Spinal cord (tissue), 10 donors: ENCODE data around the gene CBARP. TPM values are rescaled to one million over a fixed set of nuclear protein-coding genes. Genes with fewer than 3 reads are reported as not detected.

Experiments used
- DNase-seq, 6 donors: peaks; one replicate each; pipeline versions ENCODE4 v3.0.0 to v3.0.0-alpha.2; 2013 to 2015; ENCODE audit warnings: low spot score in 6 of 6, low read depth in 4 of 6
- H3K27ac ChIP-seq: one replicate; pipeline ENCODE4 v1.5.1; 2013; ENCODE audit warnings: low read depth, low read length, control low read depth
- H3K27me3 ChIP-seq: one replicate; pipeline ENCODE4 v1.6.1; 2013; ENCODE audit warnings: low read length; ENCODE audit not compliant: control insufficient read depth, insufficient read depth
- H3K36me3 ChIP-seq: one replicate; pipeline ENCODE4 v1.6.1; 2013; ENCODE audit warnings: low read length; ENCODE audit not compliant: control insufficient read depth, insufficient read depth
- H3K4me1 ChIP-seq: one replicate; pipeline ENCODE4 v1.6.1; 2013; ENCODE audit warnings: low read length; ENCODE audit not compliant: control insufficient read depth, insufficient read depth
- H3K4me3 ChIP-seq: one replicate; pipeline ENCODE4 v1.5.1; 2013; ENCODE audit warnings: low read depth, low read length, control low read depth
- H3K9me3 ChIP-seq: one replicate; pipeline ENCODE4 v1.6.1; 2013; ENCODE audit warnings: low read length; ENCODE audit not compliant: control insufficient read depth, insufficient read depth
- WGBS: methylation state at CpG from one replicate; pipeline ENCODE4 v1.1.5; 2013; ENCODE audit warnings: missing lambda C conversion rate; ENCODE audit not compliant: insufficient coverage; 5-methylcytosine and 5-hydroxymethylcytosine counted together
- polyA plus RNA-seq, 2 donors: library from polyadenylated mRNA; unstranded; fragments of 120-200 nt; gene quantifications; one replicate each; pipeline ENCODE4 v1.2.1, GENCODE V29; 2013; ENCODE audit not compliant: insufficient read length in 2 of 2
- total RNA-seq, 2 donors: library from RNA; depleted of rRNA in 1 of 2; stranded (reverse); fragments of 120-200 nt in 1 of 2; fragments of >200 nt in 1 of 2; gene quantifications; one replicate each; pipeline versions ENCODE4 v1.2.3 to v1.2.4, GENCODE V29; 2013 to 2014
- donor health status: healthy.

Gene CBARP
- total and polyA plus RNA-seq, 4 donors, result 2.7 to 38.6 (median 20.0) TPM

DNA sequence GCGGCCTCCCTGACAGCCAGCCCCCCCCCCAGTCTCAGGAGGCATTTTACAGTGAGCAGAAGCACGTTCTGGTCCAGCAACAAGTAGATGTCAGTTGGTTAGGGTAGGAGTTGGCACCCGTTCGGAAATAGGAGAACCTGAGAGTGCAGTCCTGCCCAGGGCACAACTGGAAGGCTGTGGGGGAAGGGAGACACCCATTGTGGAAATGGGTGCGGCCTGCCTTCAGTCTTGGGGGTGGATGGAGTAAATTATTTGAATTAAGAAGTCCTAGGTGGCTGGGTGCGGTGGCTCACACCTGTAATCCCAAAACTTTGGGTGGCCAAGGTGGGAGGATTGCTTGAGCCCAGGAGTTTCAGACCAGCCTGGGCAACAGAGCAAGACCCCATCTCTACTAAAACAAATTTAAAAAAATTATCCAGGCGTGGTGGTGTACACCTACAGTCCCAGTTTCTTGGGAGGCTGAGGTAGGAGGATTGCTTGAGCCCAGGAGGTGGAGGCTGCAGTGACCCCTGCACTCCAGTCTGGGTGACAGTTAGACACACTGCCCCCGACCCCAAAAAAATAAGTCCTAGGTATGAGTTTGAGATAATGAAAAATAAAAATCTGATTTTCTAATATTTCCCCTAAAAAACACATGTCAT, 32.5 kb upstream of the CBARP start:
- Histone ChIP-seq H3K27me3 (no peaks in the 10 kb centered on the region), H3K36me3 (peaks cover 60% of the 10 kb centered on the region), H3K4me3 (peak overlapping the region; percentile 88), H3K9me3 (no peaks in the 10 kb centered on the region), H3K4me1 (peaks cover 91% of the 10 kb centered on the region), H3K27ac (peak overlapping the region; percentile 88)
- DNase-seq, result no peak
- WGBS, result 29% methylated on average over 5 of the region's 8 CpGs

DNA sequence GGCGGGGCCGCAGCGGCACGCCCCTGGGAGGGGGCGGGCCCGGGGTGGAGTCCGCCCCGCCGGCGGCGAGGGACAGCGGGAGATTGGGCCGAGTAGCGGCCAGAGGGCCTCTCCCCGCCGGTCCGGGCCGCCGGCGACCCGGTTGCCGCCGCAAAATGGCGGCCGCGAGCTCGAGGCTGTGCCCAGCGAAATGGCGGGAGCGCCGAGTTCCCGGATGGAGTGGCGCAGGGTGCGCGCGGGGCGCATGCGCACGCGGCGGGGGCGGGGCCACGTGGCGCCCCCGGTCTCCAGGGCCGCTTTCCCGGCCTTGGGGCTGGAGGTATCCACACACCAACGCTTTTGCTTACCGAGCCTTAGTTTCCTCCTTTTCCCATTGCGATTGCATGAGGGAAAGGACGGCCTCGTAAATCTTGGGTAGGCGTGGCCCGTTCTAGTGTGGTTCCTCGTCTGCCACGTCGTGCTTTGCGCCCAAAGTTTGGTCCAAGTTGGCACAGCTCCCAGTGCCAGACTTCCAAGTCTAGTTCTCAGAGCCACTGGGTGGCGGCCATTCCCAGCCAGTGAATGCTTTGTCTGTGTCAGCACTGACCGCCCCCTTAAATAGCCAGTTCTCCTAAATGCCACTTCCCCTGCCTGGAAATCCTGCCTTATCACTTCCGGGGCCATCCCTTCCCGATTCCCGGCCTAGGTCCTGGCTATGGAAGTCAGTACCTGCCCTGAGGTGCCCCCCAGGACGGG, 31.8 kb upstream of the CBARP start:
- peak overlapping the region; percentile 88 for H3K27ac ChIP-seq
- peaks cover 93% of the 10 kb centered on the region for H3K4me1 ChIP-seq
- DNase-seq, result peak in 5 of 6 donors; percentile 78 to 96 (median 82)
- H3K9me3 ChIP-seq, result no peaks in the 10 kb centered on the region
- WGBS, result under 1% methylated on average over 64 of the region's 64 CpGs
- peak overlapping the region; percentile 88 for H3K4me3 ChIP-seq
- peaks cover 60% of the 10 kb centered on the region for H3K36me3 ChIP-seq
- H3K27me3 ChIP-seq, result no peaks in the 10 kb centered on the region

DNA sequence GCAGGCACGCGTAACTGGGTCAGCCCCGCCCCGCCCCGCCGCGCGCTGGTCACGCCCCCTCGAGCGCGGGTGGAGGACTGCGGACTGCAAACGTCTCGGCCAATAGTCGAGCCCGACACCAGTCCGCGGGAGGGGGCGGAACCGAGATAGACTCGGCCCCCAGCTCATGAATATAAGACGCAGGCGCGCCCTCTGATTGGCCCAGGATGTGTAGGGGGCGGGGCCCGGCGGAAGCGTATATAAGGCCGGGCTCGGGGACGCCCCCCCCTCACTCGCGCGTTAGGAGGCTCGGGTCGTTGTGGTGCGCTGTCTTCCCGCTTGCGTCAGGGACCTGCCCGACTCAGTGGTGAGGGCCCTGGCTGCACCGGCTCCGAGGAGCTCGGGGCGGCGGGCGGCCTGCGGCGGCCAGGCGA, 31.3 kb upstream of the CBARP start, which contains the start of gene CIRBP:
Gene CIRBP (plus strand): TSS at position 268 of the 413 bp plus-strand sequence. CDS start 1,602 bp downstream, outside the sequence.
- DNase-seq, result peak; percentile 88 to 100 (median 98)
- Histone ChIP-seq H3K36me3 (peaks cover 58% of the 10 kb centered on the region), H3K27me3 (no peaks in the 10 kb centered on the region), H3K27ac (peak within 1 kb of the TSS; percentile 88), H3K9me3 (no peaks in the 10 kb centered on the region), H3K4me1 (peaks cover 92% of the 10 kb centered on the region), H3K4me3 (peak within 1 kb of the TSS; percentile 88)
- under 1% methylated on average over 50 of the region's 50 CpGs for WGBS

DNA sequence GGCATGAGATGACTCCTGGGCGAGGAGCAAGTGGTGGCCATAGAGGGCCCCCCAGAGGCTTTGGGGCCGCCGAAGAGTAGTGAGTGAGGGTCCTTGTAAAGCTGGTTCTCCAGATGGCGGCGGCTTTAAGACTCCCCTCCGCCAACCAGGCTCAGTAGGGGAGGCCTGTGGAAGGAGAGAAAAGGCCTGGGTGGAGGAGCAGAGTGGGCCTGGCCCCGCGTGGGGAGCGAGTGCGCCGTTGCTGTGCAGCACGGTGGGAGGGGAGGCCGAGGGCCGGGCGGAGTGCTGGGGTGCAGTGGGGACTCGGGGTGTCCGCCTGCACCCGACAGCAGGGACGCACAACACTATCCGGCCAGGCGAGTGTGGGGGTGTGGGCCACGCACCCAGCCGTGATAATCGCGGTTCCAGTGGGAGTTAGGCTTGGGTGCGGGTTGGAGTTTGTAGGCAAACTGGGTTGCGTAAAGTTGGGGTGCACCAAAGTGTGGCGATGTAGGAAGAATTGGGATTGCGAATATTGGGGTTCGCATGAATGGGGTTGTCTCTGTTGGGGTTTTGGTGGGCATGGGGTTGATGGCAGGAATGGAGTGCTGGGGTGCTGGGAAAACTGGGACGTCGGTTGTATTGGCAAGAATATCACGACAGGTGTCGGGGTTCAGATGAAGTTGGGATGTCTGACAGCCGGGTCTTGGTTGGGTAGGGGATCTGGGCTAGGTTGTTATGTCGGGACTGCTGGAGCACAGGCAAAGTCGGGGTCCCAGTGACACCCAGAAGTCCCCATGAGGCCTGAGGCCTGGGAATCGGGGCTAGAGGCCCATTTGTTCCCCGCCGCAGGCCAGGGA, 30.6 kb upstream of the CBARP start:
- no peak for DNase-seq
- peak overlapping the region; percentile 88 for H3K4me3 ChIP-seq
- peak overlapping the region; percentile 88 for H3K27ac ChIP-seq
- WGBS, result 40% methylated on average over 40 of the region's 40 CpGs
- no peaks in the 10 kb centered on the region for H3K9me3 ChIP-seq
- peaks cover 90% of the 10 kb centered on the region for H3K4me1 ChIP-seq
- H3K36me3 ChIP-seq, result peaks cover 52% of the 10 kb centered on the region
- H3K27me3 ChIP-seq, result no peaks in the 10 kb centered on the region

DNA sequence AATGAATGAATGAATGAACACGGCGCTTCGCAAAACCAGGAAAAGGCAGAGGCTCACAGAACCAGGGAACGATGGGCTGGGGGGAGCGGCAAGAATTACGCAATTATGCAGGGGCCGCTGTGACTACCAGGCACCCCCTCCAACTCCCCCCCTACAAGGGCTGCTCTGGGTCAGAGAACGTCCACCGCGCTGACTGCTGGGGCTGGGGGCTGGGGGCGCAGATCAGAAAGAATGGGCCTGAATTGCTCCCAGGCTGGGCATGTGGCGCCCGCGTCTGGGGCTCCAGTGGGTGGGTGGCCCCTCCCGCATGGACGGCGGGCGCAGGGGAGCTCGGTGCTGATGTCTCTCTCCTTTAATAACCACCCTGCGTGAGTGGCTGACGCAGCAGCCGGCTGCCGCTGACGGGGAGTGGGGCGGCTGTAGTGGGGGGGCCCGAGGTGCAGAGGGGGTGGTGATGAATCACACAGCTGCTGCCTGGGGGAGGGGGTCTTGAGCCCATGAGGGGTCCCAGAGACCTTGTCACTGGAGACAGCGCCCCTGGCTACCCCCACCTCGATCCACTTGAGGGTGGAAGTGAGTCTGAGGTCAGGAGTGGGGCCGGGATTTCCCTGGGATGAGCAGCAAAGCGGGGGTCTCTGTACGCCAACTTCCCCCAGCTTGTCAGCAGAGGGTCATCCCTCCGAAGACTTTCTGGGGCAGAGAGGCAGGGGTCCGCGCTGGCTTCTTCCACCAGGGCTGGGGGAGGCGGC, 29.8 kb upstream of the CBARP start:
- no peak for DNase-seq
- Histone ChIP-seq H3K36me3 (peaks cover 46% of the 10 kb centered on the region), H3K4me3 (peak overlapping the region; percentile 24), H3K27me3 (no peaks in the 10 kb centered on the region), H3K4me1 (peaks cover 90% of the 10 kb centered on the region), H3K9me3 (no peaks in the 10 kb centered on the region), H3K27ac (peak overlapping the region; percentile 88)
- 15% methylated on average over 30 of the region's 35 CpGs for WGBS

DNA sequence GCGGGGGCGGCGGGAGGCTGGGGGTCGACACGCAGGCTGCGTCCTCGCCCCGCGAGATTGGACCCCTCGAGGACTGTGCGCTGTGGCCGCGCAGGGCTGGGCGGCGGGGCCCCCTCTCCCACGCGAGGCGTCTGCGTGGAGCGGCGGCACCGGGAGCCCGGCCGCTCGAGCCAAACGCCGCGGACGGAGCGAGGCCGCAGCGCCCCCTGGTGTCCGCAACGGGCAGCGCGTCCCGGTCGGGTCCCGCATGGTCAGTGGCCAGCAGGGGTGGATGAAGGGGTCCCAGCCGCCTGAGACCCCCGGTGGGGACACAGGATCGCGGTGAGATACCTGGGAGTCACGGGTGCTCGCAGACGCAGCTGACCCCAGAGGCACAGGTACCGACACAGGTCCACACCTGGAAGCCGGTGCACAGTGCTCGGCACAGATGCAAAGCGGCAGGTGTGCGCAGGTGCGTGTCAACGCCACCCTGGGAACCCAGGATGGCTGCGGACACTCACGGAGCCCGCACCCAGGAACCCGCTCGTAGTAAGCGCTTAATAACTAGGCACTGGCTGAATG, 29.2 kb upstream of the CBARP start:
- DNase-seq, result peak in 2 of 6 donors; percentile 86 to 88
- 1% methylated on average over 59 of the region's 59 CpGs for WGBS
- peaks cover 90% of the 10 kb centered on the region for H3K4me1 ChIP-seq
- H3K27me3 ChIP-seq, result no peaks in the 10 kb centered on the region
- peak overlapping the region; percentile 24 for H3K4me3 ChIP-seq
- no peaks in the 10 kb centered on the region for H3K9me3 ChIP-seq
- peaks cover 42% of the 10 kb centered on the region for H3K36me3 ChIP-seq
- H3K27ac ChIP-seq, result peak overlapping the region; percentile 15

DNA sequence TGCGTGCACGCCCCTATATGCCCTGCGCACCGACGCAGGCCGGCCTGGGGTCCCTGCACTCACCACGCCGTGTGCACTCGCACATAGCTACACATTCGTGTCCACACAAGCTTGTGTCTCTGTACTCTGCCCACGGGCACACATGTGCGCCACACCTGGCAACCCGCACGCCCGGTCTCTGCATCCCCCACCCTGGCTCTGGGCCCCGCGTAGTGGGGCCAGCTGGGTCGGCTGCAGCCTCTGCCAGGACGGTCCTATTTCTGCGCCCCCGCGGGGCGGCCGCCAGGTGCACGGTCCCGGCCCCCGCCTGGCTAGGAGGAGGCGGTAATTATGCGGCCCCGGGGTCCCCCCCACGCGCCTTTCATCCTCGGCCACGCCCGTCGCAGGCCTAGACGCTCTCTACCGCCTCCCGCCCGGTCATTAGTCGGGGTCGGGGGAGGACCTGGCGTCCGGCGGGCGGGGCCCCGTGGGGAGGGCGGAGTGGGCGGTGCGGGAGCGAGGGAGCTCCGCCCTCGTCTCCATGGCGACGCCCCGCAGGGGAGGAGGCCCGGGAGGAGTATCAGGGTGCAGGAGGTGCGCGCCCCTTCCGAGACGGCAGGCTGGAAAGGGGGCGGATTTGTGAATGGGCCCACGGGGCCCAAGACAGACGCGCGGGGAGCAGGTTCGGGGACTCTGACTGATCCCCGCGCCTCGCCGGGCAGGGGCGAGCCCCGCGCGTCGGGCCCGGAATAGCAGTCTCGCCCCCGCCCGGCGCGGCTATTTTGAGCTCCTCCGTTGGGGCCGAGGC, 28.5 kb upstream of the CBARP start:
- Histone ChIP-seq H3K4me1 (peaks cover 90% of the 10 kb centered on the region), H3K36me3 (peaks cover 36% of the 10 kb centered on the region), H3K4me3 (peak overlapping the region; percentile 24), H3K27ac (peak overlapping the region; percentile 52), H3K9me3 (no peaks in the 10 kb centered on the region), H3K27me3 (no peaks in the 10 kb centered on the region)
- peak in 2 of 6 donors; percentile 88 to 90 for DNase-seq
- 4% methylated on average over 84 of the region's 84 CpGs for WGBS

DNA sequence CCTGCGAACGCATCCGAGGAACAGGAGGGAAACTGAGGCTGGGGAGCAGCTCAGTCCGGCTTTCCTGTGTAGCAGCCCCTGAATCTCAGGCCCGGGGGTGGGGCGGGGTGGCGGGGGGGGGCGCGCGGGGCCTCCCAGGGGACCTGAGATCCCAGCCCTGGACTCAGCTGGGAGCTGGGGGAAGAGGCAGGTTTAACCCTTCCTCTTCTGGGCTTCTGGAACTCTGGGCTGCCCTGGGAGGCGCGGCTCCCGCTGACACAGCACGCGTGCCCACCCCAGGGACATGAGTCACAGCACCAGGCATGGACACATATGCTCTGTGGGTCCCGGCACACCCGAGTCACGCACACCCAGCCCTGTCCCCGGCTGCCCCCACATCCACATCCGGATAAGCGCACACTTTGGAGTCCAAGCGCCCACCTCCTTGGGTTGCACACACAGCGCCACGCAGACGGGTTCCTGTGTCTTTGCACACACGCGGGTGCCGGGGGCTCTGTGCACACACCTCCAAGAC, 27.9 kb upstream of the CBARP start:
- Histone ChIP-seq H3K9me3 (no peaks in the 10 kb centered on the region), H3K36me3 (peaks cover 29% of the 10 kb centered on the region), H3K4me1 (peaks cover 87% of the 10 kb centered on the region), H3K27ac (peak overlapping the region; percentile 71), H3K4me3 (peak overlapping the region; percentile 12), H3K27me3 (no peaks in the 10 kb centered on the region)
- WGBS, result 28% methylated on average over 18 of the region's 28 CpGs
- DNase-seq, result no peak
